Lower leg skin (tissue), 3 donors: ENCODE measurements around the gene CUL4A.

Experiments
- POLR2A ChIP-seq, 2 donors: fragments of 450-650 bp; IDR thresholded peaks; one replicate each; pipeline ENCODE4 v1.6.1; 2016 to 2017; ENCODE audit warnings: antibody characterized with exemption in 2 of 2, mild to moderate bottlenecking in 1 of 2, moderate library complexity in 1 of 2
- TF ChIP-seq, protein P1 (sequence below), 3 donors: fragments of 450-650 bp; IDR thresholded peaks; one replicate each; pipeline ENCODE4 v1.5.1; 2016; ENCODE audit warnings: antibody characterized with exemption in 3 of 3, mild to moderate bottlenecking in 3 of 3, moderate library complexity in 2 of 3

DNA sequence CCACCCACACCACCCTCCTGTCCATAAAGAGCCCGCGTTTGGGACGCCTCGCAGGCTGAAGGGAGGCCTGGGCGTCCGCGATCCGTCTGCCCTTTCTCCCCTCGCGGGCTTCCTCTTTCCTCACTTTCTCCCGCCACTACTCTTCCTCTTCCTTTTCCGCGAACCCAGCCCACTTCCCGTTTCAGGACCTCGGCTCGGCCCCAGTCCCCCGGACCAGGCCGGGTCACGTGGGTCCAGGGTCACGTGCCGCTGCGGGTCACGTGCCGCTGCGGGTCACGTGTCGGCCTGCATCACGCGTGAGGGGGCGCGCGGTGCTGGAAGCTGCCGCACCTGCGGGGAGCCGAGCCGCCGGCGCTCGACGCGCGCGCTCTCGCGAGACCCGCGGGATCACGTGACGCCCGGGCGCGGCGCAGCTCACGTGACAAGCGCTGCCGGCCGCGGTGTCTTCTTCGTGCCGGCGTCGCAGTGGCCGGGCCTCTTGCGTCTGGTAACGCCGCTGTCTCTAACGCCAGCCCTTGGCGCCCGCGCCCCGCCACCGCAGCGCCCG lies 87.5 kb downstream of the CUL4A start, which contains the start of gene LAMP1:
- TF ChIP-seq, protein P1, sequence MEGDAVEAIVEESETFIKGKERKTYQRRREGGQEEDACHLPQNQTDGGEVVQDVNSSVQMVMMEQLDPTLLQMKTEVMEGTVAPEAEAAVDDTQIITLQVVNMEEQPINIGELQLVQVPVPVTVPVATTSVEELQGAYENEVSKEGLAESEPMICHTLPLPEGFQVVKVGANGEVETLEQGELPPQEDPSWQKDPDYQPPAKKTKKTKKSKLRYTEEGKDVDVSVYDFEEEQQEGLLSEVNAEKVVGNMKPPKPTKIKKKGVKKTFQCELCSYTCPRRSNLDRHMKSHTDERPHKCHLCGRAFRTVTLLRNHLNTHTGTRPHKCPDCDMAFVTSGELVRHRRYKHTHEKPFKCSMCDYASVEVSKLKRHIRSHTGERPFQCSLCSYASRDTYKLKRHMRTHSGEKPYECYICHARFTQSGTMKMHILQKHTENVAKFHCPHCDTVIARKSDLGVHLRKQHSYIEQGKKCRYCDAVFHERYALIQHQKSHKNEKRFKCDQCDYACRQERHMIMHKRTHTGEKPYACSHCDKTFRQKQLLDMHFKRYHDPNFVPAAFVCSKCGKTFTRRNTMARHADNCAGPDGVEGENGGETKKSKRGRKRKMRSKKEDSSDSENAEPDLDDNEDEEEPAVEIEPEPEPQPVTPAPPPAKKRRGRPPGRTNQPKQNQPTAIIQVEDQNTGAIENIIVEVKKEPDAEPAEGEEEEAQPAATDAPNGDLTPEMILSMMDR (IDR thresholded peaks at IDR 0.05): peak in 1 of 3 donors; percentile 57
- no peak for TF ChIP-seq POLR2A (IDR thresholded peaks at IDR 0.05)
